Measurements from ENCODE around the gene SSR2.

- TF ChIP-seq CTCF (IDR thresholded peaks at IDR 0.05): no peak
- no peak for TF ChIP-seq POLR2A (IDR thresholded peaks at IDR 0.05)
- TF ChIP-seq EP300 (IDR thresholded peaks at IDR 0.05): no peak
These were observed 19.0 kb downstream of the SSR2 start for GRCh38 chr1:156001662-156002171.
